ENCODE results near the gene MEF2C.
A peak's percentile ranks its signal among the peaks of the same experiment; 100 is the strongest.
"Not testable (repeated sequence)": the region's sequence is repeated elsewhere in the genome, so short reads cannot be mapped to it uniquely, and the experiment has no call there.

MEF2C gene

GRCh38 chr5:88793797-88794196 is 89.2 kb downstream of the MEF2C start:
- not testable (repeated sequence) for DNase-seq

DNA sequence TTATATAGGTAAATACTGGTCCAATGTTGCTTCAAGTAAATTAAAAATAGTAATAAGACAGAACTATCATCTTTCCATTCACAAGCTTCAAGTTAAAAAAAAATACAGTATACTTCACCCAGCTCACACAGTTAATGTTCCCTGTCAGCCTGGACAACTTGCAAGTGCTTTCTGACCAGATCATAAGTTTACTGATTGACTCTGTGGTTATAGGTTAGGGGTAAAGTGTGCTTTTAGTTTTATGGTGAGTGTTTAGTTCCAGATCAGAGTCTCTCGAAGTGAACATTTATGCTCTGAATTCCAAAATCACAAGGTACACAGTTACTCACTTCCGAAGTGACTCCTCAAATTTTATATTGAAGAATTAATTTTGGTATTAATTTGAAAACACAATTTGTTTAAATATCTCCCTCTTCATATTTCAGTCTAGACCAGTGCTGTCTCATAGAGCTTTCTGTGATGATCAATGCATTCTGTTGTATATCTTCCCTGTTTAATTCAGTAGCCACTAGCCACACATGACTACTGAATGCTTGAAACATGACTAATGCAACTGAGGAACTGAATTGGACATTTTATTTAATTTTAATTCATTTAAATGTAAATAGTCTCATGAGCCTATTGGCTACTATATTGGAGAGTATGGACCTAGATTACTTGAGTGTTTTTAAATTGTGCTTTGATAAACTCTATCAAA is 90.7 kb downstream of the MEF2C start:
- no peak for DNase-seq

- no peak for DNase-seq
Observed at GRCh38 chr5:88787856-88788255, 95.1 kb downstream of the MEF2C start.

- no peak for DNase-seq
Observed at GRCh38 chr5:88786789-88787188, 96.2 kb downstream of the MEF2C start.

GRCh38 chr5:88785746-88786565 is 97.0 kb downstream of the MEF2C start:
- DNase-seq, result peak; percentile 76

DNA sequence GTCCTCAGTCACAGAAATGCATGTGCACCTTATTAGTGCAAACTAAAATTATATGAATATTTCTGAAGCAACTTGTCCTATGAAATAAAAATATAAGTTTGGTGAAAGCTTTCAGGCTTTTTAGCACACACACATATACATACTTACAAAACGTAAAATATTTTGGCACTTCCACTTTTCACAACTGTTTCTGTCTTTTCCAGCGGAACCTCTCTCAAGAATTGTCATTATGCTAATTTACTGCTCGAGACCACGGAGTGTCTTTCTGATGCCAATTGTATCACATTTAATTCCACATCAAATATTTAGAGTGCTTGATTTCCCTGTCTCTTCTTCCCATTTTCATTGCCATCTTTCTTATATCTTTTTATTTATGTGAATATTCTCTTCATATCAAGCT is 100.4 kb downstream of the MEF2C start:
- DNase-seq, result no peak

DNA sequence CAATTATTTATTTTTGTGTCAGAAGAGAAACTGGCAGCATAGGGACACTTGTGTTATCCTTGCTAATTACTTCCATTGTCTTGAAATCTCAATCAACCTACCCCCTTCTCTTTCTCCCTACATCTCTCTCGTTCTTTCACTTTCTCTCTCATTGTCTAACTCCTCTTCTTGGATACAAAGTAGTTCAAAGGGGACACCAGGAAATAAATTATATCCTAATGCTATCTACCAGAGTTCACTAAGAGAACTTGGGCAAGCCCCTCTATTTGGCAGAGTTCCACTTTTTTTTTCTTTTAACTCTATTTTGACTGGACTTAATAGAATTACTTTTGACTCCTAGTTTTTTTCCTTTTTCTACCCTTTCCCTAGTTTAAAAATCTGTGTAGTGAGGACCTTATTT is 102.2 kb downstream of the MEF2C start:
- peak; percentile 41 for DNase-seq

DNA sequence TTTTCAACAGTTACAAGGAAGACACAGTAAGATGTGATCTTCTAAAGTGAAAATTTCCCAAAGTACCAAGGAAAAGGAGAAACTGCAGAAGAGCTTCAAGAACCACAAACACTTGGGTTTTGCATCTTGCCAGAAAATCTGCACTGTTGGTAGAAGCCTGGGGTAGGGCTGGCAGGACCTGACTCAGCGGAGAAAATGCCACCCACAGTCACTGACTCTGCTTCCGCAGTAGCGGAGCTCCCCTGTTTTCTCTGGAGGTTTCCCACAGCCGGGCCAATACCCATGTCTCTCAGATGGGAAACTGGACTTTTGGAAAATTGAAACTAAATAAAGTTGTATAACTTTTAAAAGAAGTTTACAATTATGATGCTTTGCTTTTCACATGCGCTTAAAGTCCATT is 104.2 kb downstream of the MEF2C start:
- DNase-seq, result peak; percentile 58

DNA sequence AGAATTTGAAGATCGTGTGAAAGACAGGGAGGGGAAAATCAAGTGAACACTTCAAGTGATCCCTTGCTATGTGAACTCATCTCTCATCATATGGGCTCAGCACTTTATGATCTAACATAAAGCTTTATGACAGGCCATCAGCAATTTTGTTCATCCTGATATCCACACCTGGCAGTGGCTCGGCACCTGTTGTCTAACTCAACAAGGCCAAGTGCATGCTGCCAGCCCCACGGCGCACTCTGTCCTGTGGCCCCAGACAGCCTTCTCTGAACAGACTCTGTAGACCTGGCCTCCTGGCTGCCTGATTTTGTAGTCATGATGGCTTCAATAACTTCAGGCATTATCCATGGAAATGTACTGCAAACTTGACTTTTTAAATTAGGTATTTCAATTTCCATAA is 106.3 kb downstream of the MEF2C start:
- DNase-seq, result no peak

DNA sequence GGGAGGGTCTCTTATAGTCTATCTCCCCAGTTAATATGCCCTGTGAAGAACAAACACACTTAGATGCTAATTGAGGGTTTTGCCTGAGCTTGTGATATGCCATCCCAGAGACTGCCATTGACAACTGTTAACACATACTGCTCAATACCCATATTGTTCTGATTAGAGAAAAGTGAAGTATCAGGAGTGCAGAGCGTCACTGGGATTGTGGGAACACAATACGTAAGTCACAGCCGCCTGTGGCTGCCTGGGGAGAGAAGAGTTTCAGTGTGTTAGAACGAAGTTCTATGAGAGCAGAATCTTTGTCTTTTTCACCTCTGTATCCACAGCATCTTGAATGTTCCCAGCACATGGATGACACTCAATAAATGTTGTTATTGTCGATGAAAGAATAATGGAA is 110.2 kb downstream of the MEF2C start:
- DNase-seq, result no peak

DNA sequence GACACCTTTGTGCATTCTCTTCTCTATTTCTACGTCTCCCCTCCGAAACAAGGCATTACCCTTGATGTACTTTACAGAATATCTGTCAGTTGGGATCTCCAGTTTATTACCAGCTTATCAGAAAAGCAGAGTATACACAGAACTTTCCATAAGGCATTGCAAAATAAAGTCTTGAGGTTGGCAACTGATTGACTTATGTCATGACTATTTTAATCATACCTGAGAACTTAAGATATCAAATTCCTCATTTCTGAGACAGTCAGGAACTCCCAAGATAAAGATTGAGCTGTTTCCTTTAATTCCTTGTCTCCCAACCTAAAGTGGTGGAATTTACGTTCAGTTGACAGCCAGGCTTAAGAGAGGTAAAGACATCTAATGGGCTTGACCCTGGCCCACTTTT is 110.9 kb downstream of the MEF2C start:
- no peak for DNase-seq

GRCh38 chr5:88770276-88771257 is 112.4 kb downstream of the MEF2C start:
- no peak for DNase-seq

GRCh38 chr5:88769165-88769564 is 113.8 kb downstream of the MEF2C start:
- DNase-seq, result no peak

DNA sequence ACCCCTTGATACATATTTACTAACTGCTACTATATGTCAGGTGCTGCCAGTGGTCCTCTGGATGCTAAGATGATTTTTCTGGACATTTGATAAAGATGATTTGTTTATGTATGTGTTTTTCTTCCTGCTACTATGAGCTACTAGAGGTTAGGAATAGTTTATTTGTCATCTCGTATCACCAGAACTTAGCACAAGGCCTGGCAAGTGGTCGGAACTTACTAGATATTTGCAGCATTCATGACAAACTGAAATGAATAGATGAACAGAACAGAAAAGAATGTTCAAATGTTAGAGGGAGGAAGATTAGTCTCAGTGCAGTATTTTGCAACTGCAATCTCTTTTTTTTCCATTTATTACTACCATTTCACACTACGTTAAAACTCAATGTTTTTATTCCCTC is 114.6 kb downstream of the MEF2C start:
- no peak for DNase-seq

GRCh38 chr5:88765798-88766197 is 117.2 kb downstream of the MEF2C start:
- no peak for DNase-seq

GRCh38 chr5:88765171-88765570 is 117.8 kb downstream of the MEF2C start:
- DNase-seq, result no peak

DNA sequence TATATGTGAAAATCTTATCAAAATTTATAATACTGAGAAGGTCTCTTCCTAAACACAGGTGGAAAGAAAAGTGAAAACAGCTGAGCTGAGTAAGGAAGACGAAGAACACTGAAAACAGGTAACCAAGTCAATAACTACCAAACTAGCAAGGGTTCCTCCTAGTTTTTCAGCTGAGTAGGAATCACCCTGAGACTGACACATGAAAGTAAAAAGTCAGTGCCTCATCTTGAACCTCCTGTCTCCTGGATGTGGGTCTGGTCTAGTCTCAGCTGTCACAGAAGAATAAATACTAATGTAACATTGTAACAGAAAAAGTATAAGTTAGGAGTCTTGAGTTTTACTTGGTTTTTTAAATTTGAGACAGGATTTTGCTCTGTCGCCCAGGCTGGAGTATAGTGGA is 121.0 kb downstream of the MEF2C start:
- no peak for DNase-seq

DNA sequence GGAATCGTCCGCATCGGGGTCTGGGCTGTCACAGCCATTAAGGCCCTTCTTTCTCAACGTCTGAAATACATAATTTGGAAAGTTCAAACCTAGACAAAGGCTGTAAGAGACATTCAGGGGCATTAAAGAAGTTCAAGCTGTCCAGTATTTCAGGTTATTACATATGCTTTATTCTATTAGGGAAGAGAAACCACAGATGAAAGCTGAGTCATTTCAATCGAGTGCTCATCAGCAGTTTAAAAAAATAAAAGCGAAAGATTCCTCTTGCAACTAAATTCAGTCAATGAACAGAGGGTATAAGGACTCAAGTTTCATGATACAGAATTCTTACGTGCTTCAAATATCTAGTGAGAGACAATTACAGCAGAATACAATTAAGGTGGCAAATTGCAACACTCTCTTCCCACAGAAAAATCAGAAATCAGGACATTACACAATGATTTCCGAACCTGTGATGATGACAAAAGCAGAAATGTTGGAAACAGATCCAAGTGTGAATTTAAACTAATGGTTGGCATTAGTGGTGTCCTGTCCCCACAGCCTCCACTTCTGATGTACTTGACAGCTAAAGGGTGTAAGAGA is 121.6 kb downstream of the MEF2C start:
- DNase-seq, result no peak

DNA sequence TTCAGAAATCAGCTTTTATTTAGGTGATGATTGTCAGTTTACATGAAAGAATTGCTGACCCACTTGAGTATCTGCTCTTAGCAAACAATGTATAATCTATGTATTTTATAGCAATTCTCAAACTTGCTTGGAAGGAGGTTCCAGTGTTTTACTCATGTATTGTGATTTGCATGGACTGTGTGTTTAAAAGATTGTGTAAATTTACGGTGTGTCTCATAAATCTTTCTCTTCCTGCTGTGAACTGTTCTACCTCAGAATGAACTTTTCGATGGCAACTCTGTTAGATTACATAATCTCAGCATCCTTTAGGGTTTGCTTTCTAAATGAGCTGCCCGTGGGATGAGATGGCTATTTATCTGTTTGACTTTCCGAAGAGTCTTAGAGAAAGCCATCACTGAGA is 122.5 kb downstream of the MEF2C start:
- no peak for DNase-seq

GRCh38 chr5:88758591-88758990 is 124.4 kb downstream of the MEF2C start:
- no peak for DNase-seq

DNA sequence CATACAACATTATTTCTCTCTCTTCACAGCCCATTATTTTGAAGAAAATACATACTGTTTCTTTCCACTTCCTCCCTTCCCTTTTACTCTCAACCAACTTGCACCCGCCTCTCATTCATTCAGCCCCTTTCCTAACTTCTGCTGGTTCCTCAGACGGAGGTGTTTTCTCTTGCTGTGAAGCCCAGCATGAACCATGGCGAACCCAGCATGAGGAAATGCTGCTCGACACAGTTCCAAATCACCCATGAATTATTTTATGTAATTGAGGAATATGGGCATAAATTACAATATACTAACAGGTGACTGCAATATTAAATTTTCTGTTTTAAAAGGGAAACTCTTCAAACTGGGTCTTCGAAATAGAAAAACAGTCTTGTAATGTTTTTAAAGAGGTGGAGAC is 124.8 kb downstream of the MEF2C start:
- no peak for DNase-seq

- DNase-seq, result no peak
Observed at GRCh38 chr5:88756953-88757352, 126.0 kb downstream of the MEF2C start.

- no peak for DNase-seq
Observed at GRCh38 chr5:88748666-88749065, 134.3 kb downstream of the MEF2C start.

All from hematopoietic multipotent progenitor cell treated with erythropoietin and hydrocortisone succinate and interleukin-3 and kit ligand, for 6 days (in vitro differentiated cells).